AG09309 (cell line): ENCODE results near the gene ARHGAP6.

Experiments used
- DNase-seq: peaks from one replicate; pipeline ENCODE4 v3.0.0-alpha.2; 2010; ENCODE audit warnings: low read depth
- H3K4me3 ChIP-seq: 2 replicates; pipeline ENCODE4 v1.5.1; 2011; ENCODE audit warnings: mild to moderate bottlenecking, low read depth, low read length, moderate library complexity; ENCODE audit not compliant: control insufficient read depth
- TF ChIP-seq, protein P1 (sequence below): IDR thresholded peaks from 2 replicates; pipeline ENCODE4 v1.5.1; 2011; ENCODE audit warnings: mild to moderate bottlenecking, low read depth, low read length, inconsistent platforms; ENCODE audit not compliant: insufficient read depth, control insufficient read depth; ENCODE audit errors: missing control alignments

Gene ARHGAP6

DNA sequence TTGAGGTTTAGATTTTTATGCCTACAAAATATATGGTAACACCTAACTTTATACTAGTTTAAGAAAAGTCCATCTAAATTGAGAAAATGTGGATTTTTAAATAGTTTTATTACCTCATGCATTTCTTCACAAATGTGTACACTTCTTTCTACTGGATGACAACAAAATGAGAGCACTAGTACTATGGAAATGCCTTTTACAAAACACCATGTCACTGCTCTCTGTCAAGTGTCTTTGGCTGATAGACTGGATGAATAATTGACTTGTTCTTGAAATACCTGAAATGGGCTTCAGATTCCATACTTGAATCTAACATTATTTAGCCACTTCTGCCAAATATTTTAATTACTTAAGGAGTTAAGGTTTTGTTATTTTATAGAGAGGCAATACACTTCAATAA lies 323.0 kb downstream of the ARHGAP6 start:
- TF ChIP-seq, protein P1, sequence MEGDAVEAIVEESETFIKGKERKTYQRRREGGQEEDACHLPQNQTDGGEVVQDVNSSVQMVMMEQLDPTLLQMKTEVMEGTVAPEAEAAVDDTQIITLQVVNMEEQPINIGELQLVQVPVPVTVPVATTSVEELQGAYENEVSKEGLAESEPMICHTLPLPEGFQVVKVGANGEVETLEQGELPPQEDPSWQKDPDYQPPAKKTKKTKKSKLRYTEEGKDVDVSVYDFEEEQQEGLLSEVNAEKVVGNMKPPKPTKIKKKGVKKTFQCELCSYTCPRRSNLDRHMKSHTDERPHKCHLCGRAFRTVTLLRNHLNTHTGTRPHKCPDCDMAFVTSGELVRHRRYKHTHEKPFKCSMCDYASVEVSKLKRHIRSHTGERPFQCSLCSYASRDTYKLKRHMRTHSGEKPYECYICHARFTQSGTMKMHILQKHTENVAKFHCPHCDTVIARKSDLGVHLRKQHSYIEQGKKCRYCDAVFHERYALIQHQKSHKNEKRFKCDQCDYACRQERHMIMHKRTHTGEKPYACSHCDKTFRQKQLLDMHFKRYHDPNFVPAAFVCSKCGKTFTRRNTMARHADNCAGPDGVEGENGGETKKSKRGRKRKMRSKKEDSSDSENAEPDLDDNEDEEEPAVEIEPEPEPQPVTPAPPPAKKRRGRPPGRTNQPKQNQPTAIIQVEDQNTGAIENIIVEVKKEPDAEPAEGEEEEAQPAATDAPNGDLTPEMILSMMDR: no peak
- no peak overlapping the region for H3K4me3 ChIP-seq
- DNase-seq: no peak

DNA sequence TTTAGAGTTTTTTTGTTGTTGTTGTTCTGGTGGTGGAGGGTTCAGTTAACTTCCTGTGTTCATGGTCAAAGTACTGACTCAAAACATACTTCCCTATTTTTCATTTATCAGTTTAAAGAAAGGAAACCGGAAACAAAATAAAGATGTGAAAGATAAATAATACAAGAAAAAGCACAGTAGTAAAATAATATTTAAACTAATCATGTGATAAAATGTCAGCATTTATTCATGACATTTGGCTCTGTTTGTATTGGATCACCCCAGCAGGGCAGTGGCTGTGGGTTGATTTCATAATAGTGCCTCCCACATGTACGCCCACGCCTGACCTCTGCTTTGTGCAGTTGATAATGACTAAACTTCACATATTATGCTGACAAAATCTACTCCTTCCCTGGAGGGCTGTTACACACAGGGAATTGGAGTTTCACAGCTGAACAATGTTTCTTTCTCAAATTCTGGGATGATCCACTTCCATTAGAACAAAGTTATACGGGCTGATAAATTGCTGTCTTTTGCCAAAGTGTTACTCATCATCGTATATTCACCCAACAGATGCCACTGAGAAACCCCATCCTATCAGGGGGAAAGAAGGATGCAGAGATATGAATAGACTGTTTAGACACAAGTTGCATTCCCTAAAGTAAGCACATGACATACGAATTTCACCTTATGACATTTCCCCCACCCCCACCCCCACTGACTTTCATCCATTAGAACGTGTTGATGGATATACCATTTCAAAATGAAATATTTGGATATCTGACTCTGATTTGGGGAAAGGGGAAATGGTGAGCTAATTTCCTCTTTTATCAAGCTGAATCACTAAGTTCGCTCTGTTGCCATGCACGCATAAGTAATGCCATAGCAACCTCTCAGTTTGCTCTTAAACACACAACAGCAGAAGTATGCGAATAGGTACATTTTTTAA lies 324.2 kb downstream of the ARHGAP6 start:
- no peak overlapping the region for H3K4me3 ChIP-seq
- TF ChIP-seq, protein P1: no peak
- DNase-seq: peak; percentile 59

- TF ChIP-seq, protein P1: no peak
- DNase-seq: no peak
- no peak overlapping the region for H3K4me3 ChIP-seq
Observed at GRCh38 chrX:11337292-11338009, 328.3 kb downstream of the ARHGAP6 start.

GRCh38 chrX:11336201-11336600 lies 329.5 kb downstream of the ARHGAP6 start:
- no peak overlapping the region for H3K4me3 ChIP-seq
- TF ChIP-seq, protein P1: no peak
- no peak for DNase-seq

GRCh38 chrX:11334165-11334564 lies 331.6 kb downstream of the ARHGAP6 start:
- TF ChIP-seq, protein P1: no peak
- H3K4me3 ChIP-seq: no peak overlapping the region
- DNase-seq: no peak

DNA sequence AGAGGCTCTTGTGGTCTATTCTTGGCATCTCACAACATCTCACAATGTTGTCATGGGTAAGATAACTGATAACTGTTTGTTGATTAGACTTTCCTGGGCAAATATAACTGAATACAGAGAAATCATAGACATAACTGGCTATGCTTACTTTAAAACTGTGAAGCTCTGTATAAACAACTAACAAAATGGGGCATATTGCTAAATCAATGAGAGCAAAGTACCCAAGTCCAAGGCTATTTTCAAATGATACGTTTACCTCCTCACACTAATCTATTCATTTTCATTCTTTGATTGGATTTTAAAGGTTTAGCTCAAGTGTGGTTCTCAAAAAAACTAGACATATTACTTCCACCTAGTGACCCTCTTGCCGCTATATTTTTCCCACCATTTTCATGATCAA lies 333.9 kb downstream of the ARHGAP6 start:
- no peak overlapping the region for H3K4me3 ChIP-seq
- no peak for DNase-seq
- TF ChIP-seq, protein P1: no peak
